A172 (cell line): ENCODE data around the gene ABR. TPM values are rescaled to one million over a fixed set of nuclear protein-coding genes. Genes with fewer than 3 reads are reported as not detected.
"Not testable (repeated sequence)": the region's sequence is repeated elsewhere in the genome, so short reads cannot be mapped to it uniquely, and the experiment has no call there.

Experiments used
- DNase-seq: peaks from one replicate; pipeline ENCODE4 v3.0.0-alpha.2; 2015; ENCODE audit warnings: low spot score
- total RNA-seq: library from RNA; depleted of rRNA; stranded (reverse); fragments of >200 nt; shearing (Covaris generic); gene quantifications from 2 replicates; pipeline ENCODE4 v1.2.3, GENCODE V29; 2014

Gene ABR
- total RNA-seq, 1 experiment from 2014 or later = 66.9 TPM

DNA sequence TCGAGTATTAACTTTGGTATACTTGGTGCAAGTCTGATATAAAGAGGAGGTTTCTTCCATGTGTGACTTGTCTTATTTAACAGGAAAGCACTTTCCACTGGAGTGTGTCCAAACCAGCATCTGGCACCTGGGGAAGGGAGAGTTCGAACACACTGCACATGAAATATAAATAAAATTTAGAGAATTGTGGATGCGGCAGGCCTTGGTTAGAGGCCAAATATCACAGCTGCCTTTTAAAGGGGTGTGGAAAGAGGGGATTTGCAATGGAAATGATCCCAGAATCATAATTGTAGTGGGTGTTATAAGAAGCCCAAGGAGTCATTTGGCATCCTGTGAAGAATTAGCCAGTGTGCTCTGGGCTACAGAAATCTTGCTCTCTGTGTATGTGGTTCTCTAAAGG lies 195.9 kb downstream of the ABR start:
- DNase-seq = no peak

DNA sequence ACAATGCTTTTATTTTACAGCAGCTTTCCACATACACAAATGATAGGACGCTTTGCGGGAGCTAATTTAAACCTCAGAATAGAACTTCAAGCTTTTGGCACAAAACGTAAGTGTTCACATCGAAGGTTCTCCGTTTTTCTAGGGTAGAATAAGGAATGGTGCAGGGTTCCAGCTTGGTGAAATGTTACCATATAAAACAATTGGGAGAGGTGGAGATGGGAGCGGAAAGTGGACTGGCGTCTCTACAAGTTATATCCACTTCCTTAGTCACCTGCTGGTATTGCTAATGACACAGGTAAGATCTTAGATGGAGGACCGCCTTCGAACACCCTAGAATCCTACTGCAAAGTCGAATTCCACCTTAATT lies 198.5 kb downstream of the ABR start:
- no peak for DNase-seq

DNA sequence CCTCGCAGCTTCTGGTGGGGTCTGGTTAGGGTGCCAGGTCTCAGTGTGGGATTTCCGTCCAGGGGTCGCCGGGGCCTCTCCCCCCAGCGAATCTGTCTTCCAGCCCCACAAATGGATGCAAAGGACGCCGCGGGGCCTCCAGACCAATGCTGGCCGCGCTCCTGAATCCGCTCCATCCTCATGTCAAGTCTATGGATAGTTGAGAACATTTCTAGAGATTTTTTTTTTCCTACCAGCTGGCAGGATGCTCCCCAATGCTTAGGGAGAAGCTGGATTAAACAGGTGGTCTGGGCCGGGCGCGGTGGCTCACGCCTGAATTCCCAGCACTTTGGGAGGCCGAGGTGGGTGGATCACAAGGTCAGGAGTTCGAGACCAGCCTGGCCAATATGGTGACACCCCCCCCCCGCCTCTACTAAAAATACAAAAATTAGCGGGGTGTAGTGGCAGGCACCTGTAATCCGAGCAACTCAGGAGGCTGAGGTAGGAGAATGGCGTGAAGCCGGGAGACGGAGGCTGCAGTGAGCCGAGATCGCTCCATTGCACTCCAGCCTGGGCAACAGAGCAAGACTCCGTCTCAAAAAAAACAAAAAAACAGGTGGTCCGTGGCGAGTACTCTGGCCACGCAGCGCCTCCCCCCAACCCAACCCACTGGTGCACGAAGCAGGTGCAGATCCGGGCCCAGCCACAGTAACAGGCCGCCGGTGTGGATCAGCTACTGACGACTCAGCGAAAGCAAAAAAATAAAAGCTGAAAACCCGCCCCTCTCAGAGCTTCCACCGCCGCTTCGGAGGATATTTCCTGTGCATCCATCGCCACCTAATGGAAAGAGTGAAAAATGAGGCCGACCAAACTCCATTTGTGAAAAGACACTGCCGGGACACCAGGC lies 199.1 kb downstream of the ABR start:
- DNase-seq = peak; percentile 82

DNA sequence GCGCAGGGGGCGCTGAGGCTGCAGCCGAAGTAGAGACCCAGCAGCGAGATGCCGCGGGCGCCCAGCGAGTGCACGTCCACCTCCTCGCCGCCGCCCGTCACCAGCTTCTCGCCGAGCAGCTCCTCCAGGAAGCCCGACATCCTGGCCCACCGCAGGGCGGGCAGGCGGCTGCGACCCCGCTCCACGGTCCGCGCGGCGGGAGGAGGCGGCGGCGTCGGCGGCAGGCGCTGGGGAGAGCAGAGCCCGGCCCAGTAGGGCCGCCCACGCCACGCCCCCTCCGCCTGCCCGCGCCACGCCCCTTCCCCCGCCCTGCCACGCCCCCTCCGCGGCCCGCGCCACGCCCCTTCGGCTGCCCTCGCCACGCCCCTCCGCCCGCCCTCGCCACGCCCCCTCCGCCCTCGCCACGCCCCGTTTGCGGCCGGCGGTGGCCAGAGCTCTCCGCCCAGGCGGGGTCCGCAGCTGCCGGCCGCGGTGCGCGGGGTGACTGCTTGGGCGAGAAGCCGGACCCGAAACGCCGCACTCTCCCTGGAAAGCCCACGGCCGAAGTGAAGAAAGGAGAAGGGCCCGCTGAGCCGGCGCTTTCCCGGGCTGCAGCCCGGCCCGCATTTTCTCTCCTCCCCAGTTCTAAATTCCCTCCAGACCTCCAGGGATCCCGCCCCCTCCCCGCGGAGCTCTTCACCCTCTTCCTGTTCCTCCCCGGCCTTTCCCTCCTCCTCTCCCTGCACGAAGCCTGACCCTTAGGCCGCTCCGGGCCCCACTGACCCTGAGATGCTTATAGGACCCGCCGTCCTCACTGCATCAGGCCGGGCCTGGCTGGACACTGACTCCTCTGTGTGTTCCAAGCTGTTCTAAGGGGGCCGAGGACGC lies 200.0 kb downstream of the ABR start, which contains the start of gene NXN:
Gene NXN, minus strand, starts transcription at position 238 of the 867 bp plus-strand sequence.
- peak; percentile 54 for DNase-seq

DNA sequence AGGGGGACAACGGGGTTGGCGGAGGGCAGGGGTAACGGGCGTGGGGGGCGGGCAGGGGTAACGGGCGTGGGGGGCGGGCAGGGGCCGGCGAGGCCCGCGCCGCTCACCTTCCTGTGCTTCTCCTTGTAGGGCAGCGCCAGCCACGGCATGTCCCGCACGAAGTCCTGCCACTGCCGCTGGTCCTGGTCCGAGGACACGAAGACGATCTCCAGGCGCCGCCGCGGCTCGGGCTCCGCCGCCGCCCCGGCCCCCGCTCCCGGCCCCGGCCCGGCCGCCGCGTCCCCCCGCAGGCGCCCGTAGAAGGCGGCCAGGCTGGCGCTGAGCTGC lies 200.6 kb downstream of the ABR start:
- DNase-seq = no peak

DNA sequence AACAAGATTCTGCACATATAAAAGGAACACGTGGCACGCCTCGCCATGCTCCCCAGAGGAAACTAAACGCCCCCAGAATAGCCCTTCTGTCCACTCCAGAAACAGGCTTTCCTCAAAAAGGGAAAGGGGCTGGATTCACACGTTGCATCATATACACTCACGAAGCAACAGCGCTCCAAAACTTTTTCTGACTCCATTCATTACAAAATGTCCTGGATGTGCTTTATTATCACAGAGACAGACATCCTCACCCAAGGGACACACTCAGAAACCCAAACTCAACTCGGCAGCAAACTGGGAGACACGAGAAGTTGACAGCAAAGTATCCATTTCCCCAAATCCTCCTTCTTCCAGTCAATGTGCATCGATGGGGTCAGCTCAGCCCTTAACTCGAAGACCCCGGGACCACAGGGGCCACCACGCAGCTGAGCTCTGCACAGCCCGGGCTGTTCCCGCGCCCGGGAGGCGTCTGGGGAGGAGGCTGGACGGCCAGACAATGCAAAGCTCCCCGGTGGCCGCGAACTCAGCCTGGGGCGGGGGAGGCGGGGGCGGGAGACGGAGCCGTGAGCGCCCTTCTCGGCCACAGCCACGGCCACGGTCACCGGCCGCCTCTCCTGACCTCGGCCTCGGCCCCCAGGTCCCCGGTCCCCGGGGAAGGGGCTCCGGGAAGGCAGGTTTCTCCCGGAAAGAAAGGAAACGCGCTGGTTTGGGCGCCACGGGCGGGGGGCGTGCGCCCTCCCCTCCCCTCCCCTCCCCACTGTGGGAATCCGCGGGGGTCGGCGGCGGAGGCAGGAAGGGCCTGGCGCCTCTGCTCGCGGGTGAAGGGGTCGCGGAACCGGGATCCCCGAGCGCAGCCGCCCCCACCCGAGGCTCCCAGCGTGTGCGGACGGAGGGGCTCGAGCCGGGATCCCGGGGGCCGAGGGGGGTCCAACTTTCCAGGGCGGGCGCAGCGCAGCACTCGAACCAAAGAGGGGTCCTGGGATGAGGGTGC lies 201.4 kb downstream of the ABR start:
- DNase-seq = no peak

DNA sequence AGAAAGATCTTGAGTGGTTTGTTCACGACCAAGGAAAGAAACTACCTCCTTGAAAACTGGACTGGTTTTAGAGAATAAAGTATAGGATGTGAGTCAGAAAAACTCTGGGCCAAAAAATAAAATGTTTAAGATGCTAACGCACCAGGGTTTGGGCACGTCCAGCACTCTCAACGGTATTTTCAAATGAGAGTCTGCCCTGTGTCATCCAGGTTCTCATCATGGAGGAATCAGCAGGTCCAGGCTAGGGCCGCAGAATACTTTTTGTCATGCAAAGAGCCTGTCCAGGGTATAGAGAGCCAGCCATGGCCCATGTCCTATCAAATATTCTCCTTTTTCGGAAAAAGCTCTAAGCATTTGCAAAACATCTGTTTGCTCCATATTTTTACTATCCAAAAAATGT lies 202.6 kb downstream of the ABR start:
- DNase-seq = no peak

DNA sequence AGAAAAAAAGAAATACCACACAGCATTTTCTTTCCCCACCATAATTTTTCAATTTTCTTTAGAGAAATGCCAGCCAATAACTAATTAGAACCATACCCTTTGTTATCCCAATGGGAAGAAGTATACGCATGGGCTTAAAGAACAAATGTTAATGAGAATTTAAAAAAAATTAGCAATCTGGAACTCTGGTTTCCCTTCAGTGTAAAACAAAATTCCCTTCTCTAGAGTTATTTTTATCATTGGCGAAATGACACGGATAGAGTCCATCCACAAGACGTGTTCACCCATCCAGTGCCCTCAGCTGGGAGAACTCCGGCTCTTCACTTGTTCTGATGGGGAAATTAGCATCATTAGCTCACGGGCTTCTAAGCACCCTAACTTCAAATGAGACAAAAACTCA lies 203.5 kb downstream of the ABR start:
- DNase-seq = no peak

DNA sequence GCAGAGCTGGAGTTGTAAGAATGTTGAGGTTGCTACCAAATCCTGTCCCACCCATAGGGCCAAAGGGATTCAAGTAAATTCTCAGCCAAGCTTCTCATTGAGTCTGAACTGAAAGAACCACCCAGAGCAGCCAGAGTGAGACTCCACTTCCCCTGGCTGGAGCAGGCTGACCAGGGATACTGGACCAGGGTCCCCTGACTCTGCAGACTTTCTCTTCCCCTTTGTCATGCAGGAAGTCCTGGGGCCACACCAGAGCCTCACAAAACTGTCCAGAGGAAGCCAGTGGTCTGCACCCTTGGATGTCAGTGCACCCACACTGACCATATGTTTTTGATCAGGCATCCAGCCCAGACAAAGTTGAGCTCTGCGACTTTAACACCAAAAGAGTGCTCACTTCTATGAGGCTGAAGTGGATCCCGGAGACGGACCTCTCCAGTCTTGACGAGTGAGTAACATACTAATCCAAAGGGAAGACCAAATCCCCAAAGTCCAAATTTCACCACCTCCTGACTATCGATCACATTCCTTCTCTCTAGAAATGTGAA lies 204.3 kb downstream of the ABR start:
- no peak for DNase-seq

DNA sequence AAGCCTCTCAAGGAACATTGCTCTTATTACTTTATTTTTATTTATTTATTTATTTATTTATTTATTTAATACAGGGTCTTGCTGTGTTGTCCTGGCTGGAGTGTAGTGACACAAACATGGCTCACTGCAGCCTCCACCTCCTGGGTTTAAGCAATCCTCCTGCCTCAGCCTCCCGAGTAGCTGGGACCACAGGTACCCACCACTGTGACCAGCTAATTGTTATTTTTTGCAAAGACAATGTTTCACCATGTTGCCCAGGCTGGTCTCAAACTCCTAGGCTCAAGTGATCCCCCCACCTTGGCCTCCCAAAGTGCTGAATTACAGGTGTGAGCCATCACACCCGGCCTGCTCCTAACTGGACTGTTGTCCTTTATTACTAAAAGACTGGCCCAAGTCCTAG lies 205.0 kb downstream of the ABR start:
- not testable (repeated sequence) for DNase-seq

DNA sequence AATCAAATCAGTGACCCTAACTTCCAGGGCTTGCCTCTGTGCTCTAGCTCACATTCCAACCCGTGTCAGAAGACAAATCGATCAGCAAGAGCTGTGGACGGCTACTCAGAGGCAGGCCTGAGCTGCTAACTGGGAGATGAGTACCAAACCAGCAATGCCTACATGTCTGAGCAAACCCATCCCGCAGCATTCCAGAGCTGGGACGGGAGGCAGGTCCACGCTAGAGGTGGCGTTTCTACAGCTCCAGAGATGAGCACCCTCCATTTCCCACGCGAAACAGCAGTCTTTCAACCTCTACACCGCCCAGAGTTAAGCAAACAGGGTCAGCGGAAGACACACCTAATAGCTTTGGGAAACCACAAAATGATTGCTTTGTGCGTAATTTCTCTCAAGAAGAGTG lies 206.7 kb downstream of the ABR start:
- no peak for DNase-seq

DNA sequence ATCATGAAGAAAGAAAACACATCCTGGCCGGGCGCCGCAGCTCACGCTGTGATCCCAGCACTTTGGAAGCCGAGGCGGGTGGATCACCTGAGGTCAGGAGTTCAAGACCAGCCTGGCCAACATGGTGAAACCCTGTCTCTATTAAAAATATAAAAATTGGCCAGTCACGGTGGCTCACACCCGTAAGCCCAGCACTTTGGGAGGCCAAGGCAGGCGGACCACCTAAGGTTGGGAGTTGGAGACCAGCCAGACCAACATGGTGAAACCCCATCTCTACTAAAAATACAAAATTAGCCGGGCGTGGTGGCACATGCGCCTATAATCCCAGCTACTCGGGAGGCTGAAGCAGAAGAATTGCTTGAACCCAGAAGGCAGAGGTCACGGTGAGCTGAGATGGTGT lies 207.9 kb downstream of the ABR start:
- DNase-seq = not testable (repeated sequence)

DNA sequence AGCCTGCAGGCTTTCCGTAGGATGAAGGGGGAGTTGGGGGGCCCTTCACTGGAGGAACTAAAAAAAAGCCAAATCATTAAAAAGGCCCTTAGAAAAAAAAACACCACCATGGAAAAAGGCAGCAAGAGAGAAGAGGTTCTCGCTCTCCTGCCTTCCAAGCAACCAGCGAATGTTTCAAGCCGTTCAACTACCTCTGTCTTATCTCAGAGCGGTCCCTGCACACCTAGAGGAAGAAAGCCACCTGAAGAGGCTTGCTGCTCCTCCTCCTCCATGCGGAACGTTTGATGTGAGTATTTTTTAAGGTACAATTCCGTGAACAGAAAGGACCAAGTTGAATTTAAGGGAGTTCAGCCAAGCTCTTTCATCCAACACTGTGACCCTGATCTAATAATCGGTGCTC lies 209.4 kb downstream of the ABR start:
- DNase-seq = no peak

DNA sequence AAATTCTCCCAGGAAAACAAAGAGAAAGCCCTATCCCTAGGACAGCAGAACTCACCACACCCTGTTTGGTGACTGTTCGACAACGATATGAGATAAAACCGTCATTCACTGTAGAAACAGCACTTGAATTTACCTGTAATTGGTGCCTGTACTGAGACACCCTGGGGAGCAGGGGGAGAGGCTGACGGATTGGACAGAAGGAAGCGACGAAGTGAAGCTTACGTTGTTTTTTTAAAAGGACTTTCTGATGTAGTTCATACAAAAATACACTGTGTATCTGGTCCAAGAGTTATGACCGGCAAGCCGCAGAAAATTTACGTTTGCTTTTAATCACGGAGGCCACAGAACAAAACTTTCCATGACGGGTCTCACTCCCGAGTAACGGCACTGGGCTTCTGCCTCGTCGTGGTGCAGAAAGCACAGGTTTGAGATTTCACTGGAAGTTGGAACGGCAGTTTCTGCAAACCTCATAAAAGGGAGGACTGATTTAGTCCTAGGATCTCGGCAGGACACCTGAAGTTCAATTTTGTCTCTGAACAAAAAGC lies 209.9 kb downstream of the ABR start:
- no peak for DNase-seq

DNA sequence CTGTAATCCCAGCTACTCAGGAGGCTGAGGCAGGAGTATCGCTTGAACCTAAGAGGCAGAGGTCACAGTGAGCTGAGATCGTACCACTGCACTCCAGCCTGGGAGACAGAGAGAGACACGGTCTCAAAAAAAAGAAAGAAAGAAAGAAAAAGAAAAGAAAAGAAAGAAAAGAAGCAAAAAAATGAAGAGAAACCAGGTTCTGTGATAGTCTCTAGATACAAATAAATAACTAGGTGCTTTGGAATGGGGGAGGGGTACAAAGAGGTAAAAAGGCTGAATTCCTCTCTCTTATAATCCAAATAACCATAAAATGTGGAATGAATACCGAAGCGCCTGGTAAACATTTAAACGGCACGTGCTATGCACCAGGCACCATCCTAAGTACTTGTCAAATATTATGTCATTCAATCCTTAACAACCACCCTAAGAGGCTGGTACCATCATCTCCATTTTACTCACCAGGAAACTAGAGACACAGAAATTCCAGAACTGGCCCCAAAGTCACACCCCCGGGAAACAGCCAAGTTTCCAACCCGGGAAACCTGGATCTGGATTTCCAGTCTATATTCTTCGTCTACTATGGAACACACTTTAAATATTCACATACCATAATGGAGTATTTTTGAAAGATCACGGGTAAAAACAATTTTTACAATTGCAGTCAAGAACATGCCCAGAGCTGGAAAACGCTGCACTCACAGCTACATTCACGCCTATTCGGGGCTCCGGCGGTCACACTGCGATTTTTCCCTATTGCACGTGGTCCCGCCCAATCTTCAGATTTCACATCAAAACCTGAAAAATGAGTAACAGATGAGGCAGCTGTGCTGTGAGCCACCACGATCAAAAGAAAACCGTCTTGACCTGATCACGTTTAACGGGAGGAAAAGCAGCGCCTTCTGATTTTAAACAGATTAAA lies 210.7 kb downstream of the ABR start:
- no peak for DNase-seq

DNA sequence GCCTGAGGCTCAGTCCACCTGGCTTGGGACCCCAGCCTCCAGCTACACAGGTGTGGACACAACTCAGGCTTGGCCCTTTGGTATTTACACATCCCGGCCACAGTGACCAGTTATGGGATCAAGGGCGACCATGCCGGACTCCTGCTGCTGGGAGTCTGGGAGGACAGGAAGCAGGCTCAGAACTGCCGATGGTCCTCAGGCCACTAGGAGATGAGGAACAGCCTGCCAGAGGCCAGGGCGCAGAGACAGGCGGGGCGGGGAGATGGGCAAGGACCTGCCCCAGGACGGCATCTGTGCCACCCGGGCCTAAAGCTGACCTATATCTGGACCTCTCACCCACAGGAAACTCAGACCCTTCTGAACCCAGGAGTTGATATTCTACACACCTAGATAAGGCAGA lies 212.7 kb downstream of the ABR start:
- DNase-seq = no peak

DNA sequence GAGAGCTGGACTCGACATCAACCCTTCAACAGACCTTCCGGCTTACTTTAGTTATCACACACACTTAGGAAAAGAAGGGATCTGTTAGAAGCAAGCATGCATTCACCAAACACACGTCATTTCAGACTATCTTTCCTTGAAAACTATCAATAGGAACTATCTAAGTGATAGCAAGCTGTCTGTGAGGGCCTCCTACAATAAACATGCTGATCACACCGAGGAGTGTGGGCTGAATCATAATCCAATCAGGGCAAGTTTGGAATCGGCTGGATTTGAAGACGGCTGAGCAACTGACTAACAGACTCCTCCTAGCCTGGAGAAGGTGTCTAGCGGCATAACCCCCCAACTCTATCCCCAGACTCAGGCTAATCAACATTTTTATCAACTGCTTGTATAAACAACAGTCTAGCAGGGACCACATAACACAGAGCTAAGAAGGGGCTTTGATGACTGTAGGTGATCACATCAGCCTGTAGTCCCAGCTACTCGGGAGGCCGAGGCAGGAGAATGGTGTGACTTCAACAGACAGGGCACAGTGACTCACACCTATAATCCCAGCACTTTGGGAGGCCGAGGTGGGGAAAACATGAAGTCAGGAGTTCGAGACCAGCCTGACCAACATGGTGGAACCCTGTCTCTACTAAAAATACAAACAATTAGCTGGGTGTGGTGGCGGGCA lies 214.3 kb downstream of the ABR start:
- no peak for DNase-seq

DNA sequence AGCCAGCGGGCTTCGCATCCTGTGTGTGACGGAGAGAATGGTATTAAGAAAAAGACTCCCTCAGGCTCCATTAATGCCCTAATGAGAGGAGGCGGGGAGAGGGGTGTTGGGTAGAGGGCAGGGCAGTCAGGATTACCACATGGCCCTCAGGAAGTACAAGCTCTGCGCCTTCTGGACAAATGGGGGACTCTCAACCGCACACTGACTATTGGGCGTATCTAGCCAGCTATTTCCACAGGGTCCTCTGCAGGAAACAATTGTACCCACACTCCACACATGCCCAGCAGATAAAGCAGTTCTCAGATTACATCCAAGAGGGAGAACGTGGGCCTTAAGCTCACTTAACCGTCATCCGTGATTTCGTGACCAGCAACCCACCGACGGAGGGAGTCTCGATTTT lies 214.9 kb downstream of the ABR start:
- DNase-seq = no peak

DNA sequence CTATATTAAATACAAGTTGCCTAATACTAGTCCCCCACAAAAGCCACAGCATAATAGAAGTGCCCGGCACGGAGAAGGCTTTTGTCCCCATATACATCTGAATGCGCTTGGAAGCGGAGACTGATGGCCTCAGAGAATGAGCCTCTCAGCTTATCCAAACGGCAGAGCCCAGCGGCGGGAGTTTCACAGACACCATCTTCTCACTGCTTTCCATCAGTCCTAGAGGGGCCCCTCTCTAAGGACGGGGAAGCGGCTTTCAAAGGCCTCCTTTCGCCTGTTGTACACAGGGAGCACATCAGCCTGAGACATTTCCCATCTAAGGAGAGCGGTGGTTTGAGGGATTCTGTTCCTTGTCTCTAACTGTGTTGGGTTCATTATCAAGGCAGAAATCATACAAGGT lies 217.1 kb downstream of the ABR start:
- DNase-seq = no peak

DNA sequence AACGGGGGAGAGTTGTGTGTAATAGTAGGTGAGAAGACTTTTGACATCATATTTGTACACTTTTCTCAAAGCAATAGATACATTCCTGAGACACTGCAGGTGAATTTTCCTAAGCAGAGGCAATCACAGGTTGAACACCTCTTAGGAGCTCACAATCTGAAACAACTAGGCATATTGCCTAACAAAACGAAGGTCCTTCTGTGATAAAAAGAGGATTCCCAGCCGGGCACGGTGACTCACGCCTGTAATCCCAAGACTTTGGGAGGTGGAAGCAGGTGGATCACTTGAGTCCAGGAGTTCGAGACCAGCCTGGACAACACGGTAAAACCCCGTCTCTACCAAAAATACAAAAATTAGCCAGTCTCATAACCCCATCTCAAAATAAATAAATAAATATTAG lies 217.6 kb downstream of the ABR start:
- no peak for DNase-seq
